ENCODE data around the gene SNAPIN. TPM values are rescaled to one million over a fixed set of nuclear protein-coding genes. Genes with fewer than 3 reads are reported as not detected.
A peak's percentile ranks its signal among the peaks of the same experiment; 100 is the strongest.

The SNAPIN gene
- total and polyA plus RNA-seq, 9 of the 15 experiments (the other 6 are each of a cell fraction or from before 2014, with no cell fraction given) = 11.2 to 43.9 (median 32.3) TPM

- TF ChIP-seq IFI16 (CRISPR knock-in tag; IDR thresholded peaks at IDR 0.05) (no peak), ZNF778 (CRISPR knock-in tag; IDR thresholded peaks at IDR 0.05) (no peak), CBFA2T2 (conservative IDR thresholded peaks at IDR 0.05) (no peak), GABPB2 (CRISPR knock-in tag; conservative IDR thresholded peaks at IDR 0.05) (no peak), STAT5A (IDR thresholded peaks at IDR 0.05; ENCODE audit: borderline replicate concordance, low read length) (no peak; the same call in 1 of the 2 replicates), FOXJ2 (tag; IDR thresholded peaks at IDR 0.05) (peak; percentile 87), ZNF174 (CRISPR knock-in tag; IDR thresholded peaks at IDR 0.05) (peak; percentile 71; the same call in 1 of the 2 replicates), POLR2B (IDR thresholded peaks at IDR 0.05; ENCODE audit: low read depth, partially characterized antibody) (peak; percentile 93), NFYB (IDR thresholded peaks at IDR 0.05; ENCODE audit: extremely low read depth, insufficient read length) (peak; percentile 82), SMARCA4 (IDR thresholded peaks at IDR 0.05) (peak; percentile 12; the same call in 1 of the 2 replicates), ELF1 (tag; IDR thresholded peaks at IDR 0.05) (peak; percentile 55; the same call in 1 of the 2 replicates), SMC3 (conservative IDR thresholded peaks at IDR 0.05; ENCODE audit: insufficient read depth, low read depth, low read length) (no peak), ZNF561 (CRISPR knock-in tag; conservative IDR thresholded peaks at IDR 0.05) (no peak), NFATC3 (IDR thresholded peaks at IDR 0.05) (no peak; the same call in 1 of the 2 replicates), BRCA1 (IDR thresholded peaks at IDR 0.05) (no peak), BRCA1 (CRISPR knock-in tag; IDR thresholded peaks at IDR 0.05) (no peak), TCF15 (CRISPR knock-in tag; IDR thresholded peaks at IDR 0.05) (no peak), DACH1 (IDR thresholded peaks at IDR 0.05; ENCODE audit: partially characterized antibody) (no peak), FOXM1 (IDR thresholded peaks at IDR 0.05; ENCODE audit: low read depth) (peak; percentile 88), FOXM1 (CRISPR knock-in tag; IDR thresholded peaks at IDR 0.05; ENCODE audit: low read depth) (no peak), KDM1A (IDR thresholded peaks at IDR 0.05) (no peak), SP1 (CRISPR knock-in tag; IDR thresholded peaks at IDR 0.05) (peak; percentile 95), MEIS2 (IDR thresholded peaks at IDR 0.05; ENCODE audit: partially characterized antibody) (peak; percentile 32), NFE2 (IDR thresholded peaks at IDR 0.05; ENCODE audit: low read depth) (no peak), SUPT5H (IDR thresholded peaks at IDR 0.05) (peak; percentile 97)
- TF ChIP-seq, protein P1, sequence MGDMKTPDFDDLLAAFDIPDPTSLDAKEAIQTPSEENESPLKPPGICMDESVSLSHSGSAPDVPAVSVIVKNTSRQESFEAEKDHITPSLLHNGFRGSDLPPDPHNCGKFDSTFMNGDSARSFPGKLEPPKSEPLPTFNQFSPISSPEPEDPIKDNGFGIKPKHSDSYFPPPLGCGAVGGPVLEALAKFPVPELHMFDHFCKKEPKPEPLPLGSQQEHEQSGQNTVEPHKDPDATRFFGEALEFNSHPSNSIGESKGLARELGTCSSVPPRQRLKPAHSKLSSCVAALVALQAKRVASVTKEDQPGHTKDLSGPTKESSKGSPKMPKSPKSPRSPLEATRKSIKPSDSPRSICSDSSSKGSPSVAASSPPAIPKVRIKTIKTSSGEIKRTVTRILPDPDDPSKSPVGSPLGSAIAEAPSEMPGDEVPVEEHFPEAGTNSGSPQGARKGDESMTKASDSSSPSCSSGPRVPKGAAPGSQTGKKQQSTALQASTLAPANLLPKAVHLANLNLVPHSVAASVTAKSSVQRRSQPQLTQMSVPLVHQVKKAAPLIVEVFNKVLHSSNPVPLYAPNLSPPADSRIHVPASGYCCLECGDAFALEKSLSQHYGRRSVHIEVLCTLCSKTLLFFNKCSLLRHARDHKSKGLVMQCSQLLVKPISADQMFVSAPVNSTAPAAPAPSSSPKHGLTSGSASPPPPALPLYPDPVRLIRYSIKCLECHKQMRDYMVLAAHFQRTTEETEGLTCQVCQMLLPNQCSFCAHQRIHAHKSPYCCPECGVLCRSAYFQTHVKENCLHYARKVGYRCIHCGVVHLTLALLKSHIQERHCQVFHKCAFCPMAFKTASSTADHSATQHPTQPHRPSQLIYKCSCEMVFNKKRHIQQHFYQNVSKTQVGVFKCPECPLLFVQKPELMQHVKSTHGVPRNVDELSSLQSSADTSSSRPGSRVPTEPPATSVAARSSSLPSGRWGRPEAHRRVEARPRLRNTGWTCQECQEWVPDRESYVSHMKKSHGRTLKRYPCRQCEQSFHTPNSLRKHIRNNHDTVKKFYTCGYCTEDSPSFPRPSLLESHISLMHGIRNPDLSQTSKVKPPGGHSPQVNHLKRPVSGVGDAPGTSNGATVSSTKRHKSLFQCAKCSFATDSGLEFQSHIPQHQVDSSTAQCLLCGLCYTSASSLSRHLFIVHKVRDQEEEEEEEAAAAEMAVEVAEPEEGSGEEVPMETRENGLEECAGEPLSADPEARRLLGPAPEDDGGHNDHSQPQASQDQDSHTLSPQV (IDR thresholded peaks at IDR 0.05) = peak; percentile 94
Measured at GRCh38 chr1:153670859-153671627, 12.5 kb downstream of the SNAPIN start, which contains the start of gene ILF2 (continued).

All from K562 (cell line).